CD4-positive, alpha-beta T cell treated with Interleukin-1 beta for 1 hour (primary cell): Measurements from ENCODE around the gene PICK1.
"Not testable (repeated sequence)": the region's sequence is repeated elsewhere in the genome, so short reads cannot be mapped to it uniquely, and the experiment has no call there.

Experiments used
- DNase-seq, 2 donors: peaks; one replicate each; pipeline ENCODE4 v3.0.0-alpha.2; 2020 to 2022

The PICK1 gene

GRCh38 chr22:38031491-38031890, 25.7 kb upstream of the PICK1 start:
- DNase-seq: no peak

DNA sequence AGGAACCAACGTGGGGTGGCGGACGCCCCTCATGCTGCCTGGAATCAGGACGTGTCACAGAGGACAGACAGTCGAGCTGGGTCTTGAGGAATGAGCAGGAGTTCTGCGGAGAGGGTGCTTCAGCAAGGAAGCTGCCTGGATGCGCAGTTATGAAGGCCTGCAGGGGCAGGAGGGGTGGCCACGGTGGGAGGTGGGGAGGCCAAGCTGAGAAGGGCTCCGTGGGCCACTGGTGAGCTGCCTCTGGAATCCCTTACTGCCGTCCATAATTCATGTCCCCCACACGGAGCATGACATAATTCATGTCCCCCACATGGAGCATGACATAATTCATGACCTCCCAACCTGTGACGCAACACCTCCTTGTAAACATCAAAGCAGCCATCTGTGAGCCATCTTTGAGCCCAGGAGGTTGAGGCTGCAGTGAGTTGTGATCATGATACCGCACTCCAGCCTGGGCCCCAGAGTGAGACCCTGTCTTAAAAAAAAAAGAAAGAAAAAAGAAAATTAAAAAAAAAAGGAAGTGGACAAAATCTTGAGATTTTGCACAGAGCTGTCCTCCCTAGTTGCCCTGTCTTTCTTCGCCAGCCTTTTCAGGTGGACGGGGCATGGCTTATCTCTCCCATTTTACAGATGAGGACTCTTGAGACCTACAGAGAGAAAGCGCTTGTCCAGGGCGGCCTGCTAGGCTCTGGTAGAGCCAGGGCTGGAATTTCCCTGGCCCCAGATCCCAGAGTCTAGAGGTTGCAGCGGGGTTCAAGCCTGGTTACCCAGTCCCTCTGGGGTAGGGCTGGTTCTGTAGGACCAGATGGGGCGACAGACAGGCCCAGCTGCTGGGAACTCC, 24.3 kb upstream of the PICK1 start:
- DNase-seq: no peak

DNA sequence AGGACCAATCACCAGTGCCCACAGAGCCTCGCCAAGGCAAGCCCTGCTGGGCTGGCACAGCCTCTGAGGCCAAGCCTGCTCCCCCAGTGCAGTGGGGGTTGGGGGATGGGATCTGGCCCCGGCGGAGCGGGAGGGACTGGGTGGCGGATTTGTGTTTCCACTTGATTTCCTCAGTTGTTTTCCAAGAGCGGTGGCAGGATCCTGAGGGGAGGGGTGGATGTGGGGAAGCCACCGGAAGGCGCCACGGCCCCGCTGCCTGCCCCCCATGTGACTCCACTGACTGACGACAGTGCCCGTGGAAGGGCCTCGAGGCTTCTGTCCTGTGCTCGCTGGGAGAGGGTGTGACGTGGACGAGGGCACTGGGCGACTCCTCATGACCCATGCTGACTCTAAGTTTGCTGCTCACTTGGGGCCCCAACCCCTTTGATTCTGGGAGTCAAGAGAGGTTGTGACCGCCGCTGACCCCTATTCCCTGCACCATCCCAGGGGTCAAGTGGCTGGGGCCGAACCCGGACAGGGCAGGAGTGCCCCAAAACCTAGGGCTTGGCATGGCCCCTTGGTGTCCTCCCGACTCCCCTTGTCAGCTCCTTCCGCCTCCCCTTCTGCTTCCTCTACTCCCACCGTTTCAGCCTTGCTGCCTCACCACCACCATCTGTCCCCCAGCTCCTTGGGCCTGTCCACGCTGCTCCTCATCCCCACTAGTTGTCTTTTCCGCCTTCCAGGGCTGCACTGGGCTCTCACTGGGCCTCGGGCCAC, 23.5 kb upstream of the PICK1 start:
- no peak for DNase-seq

- no peak for DNase-seq
Observed at GRCh38 chr22:38034278-38034882, 22.8 kb upstream of the PICK1 start.

GRCh38 chr22:38034884-38035529, 22.2 kb upstream of the PICK1 start:
- no peak for DNase-seq

DNA sequence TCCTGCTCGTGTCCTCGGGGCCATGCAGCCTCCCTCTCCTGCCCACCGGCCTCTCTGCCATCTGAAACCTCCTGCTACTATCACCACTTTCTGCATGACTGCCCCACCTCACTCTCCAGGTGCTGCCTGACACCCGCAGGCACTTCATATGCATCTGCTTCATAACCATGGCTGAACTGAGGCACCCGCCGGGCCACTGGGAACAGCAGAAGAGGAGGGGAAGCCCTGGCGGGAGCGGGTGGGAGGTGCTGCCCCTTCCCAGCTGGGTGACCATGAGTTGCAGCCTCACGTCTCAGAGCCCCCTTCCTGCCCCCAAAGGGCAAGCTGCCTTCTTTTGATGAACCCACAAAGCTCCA, 21.7 kb upstream of the PICK1 start:
- DNase-seq: no peak

GRCh38 chr22:38036392-38037062, 20.7 kb upstream of the PICK1 start:
- DNase-seq: no peak

- not testable (repeated sequence) for DNase-seq
Observed at GRCh38 chr22:38037367-38038150, 19.6 kb upstream of the PICK1 start.

DNA sequence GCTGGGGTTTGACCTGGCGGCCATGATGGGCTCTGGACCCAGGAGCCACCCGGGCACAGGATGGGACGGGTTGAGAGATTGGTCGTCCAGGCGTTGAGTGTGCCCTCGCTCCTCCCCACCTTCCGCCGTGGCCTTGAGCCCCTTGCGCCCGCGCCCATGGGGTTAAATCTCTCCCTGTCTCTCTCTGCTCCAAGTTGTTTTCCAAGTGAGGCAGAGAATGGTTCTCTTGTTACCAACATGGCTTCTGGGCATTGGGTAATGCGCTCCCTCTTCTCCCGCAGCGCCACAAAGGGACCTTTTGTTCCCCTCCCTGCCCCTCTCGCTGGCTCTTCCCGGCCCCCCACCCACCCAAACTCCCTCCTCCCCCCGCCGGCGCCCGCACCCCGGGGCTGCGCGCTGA, 18.8 kb upstream of the PICK1 start:
- no peak for DNase-seq

GRCh38 chr22:38038890-38039812, 18.1 kb upstream of the PICK1 start:
- DNase-seq: no peak

- DNase-seq: no peak
Observed at GRCh38 chr22:38040953-38041759, 16.0 kb upstream of the PICK1 start.

DNA sequence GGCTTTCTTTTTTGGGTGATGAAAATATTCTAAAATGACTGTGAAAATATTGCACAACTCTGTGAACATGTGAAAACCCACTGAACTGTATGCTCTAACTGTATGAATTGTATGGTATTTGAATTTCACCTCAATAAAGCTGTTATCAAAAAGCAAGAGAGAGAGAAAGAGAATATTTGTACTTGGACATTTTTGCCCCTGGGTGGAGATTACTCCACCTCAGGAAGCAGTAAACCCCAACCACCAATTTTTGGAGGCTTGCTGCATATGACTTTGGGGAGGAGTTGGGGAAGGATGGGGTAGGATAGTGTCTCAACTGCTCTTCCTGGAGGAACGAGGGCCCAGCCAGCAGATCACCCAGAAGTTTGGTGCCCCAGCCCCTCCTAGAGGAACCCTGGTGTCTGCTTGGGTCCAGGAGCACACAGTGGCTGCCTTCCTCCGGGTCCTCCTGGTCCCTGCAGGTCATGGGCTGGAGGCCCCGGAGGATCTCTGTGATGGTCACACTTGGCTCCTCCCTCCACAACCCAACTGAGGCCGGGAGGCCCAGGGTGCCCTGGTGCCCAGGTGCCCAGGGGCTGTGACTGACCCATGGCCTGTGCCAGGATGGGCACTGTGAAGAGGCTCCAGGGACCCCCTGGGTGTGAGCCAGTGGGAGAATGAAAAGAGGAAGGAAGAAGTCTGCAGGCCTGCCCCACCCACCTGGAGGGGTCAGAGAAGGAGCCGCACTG, 15.3 kb upstream of the PICK1 start:
- DNase-seq: no peak

GRCh38 chr22:38042488-38042790, 14.8 kb upstream of the PICK1 start:
- DNase-seq: no peak

- DNase-seq: no peak
Observed at GRCh38 chr22:38043151-38044039, 13.8 kb upstream of the PICK1 start.

GRCh38 chr22:38046070-38046748, 11.0 kb upstream of the PICK1 start:
- DNase-seq: no peak

DNA sequence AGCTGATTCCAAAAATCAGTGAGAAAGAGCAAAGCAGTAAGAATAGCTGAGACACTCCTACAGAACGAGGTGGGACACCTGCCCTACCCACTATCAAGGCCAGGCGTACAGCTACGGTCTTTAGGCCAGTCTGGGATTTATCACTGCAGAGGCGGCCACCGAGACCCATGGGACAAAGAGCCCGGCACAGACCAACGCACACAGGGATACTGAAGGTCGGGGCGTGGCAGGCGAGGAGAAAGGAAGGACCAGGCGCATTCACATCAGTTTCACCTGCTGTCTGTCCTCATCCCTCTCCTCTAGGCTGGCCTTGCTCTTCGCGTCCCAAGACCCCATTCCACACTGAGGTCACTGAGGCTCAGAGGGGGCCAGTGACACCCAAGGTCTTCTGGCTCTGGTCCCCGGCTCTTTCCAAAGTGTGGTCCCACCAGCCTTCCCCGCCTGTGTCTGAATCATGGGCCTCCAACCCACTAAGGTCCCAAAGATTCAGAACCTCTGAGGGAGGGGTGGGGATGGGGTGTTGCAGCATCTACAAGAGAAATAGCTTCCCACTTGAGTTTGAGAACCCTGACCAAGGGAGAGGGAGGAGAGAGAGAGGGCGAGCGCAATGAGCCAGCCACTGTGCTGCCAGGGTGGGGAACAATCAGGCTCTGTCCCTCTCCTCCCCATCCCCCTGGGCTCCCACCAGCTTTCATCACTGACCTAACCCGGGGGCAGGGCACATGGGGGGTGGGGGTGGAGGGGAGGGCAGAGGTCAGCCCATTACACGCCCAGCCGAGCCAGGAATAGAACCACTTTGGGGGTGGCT, 7.2 kb upstream of the PICK1 start:
- no peak for DNase-seq

GRCh38 chr22:38050720-38051119, 6.5 kb upstream of the PICK1 start:
- no peak for DNase-seq
